ENCODE results near the gene FGF14.

DNA sequence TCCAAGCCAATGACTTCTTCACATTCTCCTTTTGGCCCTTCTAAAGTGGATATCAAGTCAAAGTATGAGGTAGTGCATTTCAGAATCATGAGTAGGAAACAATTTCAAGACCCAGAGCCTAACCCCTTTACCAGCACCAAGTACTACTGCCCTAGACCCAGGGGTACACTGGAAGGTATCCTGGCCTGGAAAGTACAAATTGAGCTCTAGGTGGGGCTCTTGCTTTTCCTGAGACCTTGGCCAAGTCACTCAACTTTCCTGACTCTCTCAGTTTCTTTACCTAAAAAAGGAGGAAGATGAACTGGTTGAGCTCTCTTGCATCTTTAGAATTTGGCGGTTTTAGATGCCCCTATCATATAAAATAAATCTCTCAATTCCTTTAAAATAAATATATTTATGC, 204.7 kb downstream of the FGF14 start:
- TF ChIP-seq POLR2AphosphoS5 (IDR thresholded peaks at IDR 0.05; ENCODE audit: low read depth, low read length) (no peak), POLR2A (IDR thresholded peaks at IDR 0.05; ENCODE audit: low read depth, low read length) (no peak), TAF1 (IDR thresholded peaks at IDR 0.05; ENCODE audit: borderline replicate concordance, low read depth, low read length) (no peak)
